Retina (tissue), 1 donor: Measurements from ENCODE around the gene AIRE.
"Not testable (repeated sequence)": the region's sequence is repeated elsewhere in the genome, so short reads cannot be mapped to it uniquely, and the experiment has no call there.

ENCODE experiments used
- DNase-seq: peaks from one replicate; pipeline ENCODE4 v3.0.0-alpha.2; 2016

Gene AIRE

GRCh38 chr21:44267655-44268142, 18.0 kb upstream of the AIRE start:
- no peak for DNase-seq

GRCh38 chr21:44269090-44269489, 16.6 kb upstream of the AIRE start:
- no peak for DNase-seq

- DNase-seq = no peak
These were observed 14.0 kb upstream of the AIRE start for GRCh38 chr21:44271558-44272283.

DNA sequence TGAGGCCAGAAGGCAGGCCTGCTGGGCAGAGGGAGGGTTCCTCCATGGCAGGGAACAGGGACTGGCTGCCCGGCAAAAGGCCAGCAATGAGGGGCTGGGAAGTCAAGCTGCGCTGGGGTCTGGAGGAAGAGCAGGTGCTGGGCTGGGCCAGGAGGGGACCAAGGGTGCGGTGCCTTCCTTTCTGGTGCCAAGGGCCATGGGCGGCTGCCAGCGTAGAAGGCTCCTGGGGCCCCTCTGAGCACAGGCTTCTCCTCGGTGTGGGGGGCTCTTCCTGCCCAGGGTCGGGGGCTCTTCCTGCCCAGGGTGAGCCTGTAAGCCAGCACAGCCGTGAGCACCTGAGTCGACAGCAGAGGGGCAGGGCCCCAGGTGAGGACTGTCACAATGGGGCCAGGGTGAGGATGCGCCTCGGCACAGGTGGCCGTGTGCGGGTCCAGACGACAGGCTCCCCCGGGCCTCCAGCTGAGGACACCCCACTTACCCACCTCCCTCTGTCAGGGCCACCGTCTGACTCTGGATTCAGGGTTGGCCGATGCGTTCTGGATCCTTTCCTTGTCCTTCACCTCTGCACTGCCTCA, 13.3 kb upstream of the AIRE start:
- DNase-seq = no peak

GRCh38 chr21:44273046-44273445, 12.6 kb upstream of the AIRE start:
- DNase-seq = no peak

GRCh38 chr21:44275041-44275440, 10.6 kb upstream of the AIRE start:
- DNase-seq = no peak

DNA sequence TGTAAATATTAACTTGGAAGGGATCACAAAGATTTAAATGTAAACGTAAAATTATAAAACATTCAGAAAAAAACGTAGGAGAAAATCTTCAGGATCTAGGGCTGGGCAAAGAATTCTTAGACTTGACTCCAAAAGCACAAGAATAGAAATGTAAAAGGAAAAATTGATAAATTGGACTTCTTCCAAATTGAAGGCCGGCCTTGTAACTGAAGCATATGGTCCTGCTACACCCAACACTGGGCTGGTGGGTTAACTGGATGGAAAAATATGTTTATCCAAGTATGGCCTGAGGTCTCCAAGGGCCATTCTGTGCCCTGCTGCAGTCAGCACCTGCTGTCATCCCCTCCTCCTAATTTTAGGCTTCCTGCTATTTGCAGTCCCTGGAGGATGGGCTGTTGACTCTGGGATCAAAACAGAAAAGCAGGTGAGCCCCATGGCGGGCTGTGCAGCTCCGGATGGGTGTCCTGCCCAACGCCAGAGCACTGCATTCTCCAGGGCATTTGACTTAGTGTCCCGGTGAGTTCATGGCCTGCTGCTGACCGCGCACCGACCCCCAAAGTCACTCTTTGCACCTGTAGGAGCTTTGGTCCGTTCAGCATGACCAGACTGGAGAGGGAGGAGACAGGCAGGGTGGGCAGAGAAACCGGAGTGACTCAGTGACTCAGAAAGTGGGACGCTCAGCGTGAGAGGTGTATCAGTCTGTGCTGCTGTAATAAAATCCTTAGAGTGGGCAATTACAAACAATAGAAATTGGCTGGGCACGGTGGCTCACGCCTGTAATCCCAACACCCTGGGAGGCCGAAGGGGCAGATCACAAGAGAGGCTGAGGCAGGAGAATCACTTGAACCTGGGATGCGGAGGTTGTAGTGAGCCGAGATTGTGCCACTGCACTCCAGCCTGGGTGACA, 6.1 kb upstream of the AIRE start:
- no peak for DNase-seq

DNA sequence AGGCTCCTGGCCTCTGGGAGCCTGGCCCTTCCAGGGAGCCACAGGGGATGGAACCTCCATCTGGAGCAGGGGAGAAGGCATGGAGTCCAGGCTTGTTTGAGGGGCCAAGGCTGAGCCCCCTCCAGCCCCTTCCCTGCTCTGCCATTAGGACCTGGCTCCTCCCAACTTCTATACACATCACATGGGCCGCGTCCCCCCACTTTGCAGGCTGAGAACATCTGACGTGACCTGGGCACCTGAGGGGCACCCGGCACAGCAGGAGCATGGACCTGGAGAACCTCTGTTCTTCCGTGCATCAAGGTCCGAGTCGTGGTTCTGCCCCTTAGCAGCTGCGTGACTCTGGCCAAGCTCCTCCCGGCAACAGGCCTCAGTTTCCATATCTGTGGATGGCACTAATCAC, 3.9 kb upstream of the AIRE start:
- DNase-seq = no peak

- DNase-seq = no peak
These were observed 3.3 kb upstream of the AIRE start for GRCh38 chr21:44282370-44282769.

DNA sequence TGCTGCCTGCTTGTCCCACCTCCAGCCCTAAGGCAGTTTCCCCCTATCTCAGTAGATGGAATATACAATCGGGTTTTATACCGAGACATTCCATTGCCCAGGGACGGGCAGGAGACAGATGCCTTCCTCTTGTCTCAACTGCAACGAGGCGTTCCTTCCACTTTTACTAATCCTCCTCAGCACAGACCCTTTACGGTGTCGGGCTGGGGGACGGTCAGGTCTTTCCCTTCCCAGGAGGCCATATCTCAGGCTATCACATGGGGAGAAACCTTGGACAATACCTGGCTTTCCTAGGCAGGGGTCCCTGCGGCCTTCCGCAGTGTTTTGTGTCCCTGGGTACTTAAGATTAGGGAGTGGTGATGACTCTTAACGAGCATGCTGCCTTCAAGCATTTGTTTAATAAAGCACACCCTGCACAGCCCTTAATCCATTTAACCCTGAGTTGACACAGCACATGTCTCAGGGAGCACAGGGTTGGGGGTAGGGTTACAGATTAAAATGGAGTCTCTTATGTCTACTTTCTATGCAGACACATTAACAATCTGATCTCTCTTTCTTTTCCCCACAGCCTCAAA, 2.4 kb upstream of the AIRE start:
- not testable (repeated sequence) for DNase-seq

DNA sequence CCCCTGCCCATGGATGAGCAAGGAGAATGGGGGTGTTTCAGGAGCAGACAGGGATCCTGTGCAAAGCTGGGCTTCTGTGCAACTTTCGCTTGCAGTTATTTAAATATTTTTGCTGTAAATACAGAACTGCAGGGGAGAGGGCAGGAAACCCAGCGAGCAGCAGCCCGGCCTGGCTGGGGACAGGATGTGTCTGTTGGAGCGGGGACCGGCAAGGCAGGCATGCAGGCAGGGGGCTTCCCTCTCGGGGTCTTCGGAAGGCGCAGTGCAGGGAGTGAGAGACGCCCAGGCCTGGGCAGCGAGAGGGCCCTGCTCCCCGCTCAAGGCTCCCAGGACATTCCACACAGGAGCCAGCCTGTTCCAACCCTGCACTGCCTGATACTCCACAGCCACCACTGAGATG, 1.7 kb upstream of the AIRE start:
- DNase-seq = no peak

GRCh38 chr21:44286086-44286715, 525 bp downstream of the AIRE start:
- peak; percentile 1 for DNase-seq

DNA sequence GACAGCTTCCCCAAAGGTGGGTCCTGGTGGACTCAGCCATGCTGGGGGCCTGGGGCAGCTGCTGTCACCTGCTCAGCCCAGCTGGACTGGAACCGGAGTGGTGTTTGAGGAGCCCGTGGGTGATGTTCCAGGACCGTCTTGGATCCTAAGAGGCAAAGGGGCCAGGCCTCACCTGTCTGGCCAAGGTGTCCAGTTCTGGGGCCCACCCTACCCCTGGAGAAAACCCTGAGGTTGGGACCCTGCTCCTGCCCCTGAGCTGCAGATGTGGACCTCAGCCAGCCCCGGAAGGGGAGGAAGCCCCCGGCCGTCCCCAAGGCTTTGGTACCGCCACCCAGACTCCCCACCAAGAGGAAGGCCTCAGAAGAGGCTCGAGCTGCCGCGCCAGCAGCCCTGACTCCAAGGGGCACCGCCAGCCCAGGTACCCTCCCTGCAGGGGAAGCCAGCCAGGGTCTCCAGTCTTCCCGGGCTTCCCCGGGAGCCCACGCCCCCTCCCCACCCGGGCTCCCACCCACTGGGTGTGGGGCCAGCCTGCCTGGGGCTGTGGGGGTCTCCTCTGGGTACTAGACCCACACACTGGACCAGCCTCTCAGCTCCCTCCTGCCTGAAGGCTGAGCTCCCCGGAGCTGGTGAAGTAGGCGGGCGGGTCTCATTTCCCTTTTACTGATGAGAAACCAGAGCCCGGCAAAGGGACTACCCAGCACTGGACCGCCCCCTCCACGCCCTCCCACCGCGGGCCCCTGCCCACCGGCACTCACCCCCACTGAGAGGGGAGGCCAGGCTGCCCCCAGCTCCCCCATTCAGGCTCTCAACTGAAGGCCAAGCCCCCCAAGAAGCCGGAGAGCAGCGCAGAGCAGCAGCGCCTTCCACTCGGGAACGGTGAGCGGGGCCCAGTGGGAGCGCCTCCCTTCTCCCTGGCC, 1.3 kb downstream of the AIRE start:
- peak; percentile 7 for DNase-seq

DNA sequence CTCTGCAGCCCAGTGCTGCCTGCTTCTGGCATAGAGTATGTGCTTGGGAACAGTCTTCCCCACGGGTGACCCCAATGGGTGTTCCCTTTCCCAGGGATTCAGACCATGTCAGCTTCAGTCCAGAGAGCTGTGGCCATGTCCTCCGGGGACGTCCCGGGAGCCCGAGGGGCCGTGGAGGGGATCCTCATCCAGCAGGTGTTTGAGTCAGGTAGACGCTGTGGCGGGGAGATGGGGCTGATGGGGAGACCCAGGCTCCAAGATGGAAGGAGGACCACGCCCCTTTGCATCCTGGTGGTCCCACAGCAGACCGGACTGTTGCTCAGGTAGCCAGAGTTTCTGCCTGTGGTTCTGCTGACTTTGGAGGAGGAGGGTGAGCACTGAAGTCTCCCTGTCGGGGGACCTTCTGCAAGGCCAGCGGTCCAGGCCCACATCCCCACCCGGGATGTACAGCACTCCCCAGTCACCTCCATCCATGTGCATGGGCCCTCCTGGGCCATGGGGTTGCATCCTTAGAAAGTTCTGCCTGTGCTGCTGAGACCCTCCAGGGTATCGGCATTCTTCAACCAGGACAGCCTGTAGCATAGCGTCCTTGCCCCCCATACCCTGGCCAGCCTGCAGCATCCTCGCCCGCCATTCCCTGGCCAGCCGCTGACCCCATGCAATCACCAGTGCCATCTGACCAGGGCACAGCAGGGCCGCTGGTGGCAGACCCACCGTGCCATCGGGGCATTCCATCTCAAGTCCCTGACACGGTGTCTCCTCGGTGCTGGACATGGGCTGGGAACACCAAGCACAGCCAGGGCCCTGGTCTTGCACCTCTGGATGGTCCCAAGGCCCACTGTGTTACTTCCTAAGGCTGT, 2.8 kb downstream of the AIRE start:
- no peak for DNase-seq

DNA sequence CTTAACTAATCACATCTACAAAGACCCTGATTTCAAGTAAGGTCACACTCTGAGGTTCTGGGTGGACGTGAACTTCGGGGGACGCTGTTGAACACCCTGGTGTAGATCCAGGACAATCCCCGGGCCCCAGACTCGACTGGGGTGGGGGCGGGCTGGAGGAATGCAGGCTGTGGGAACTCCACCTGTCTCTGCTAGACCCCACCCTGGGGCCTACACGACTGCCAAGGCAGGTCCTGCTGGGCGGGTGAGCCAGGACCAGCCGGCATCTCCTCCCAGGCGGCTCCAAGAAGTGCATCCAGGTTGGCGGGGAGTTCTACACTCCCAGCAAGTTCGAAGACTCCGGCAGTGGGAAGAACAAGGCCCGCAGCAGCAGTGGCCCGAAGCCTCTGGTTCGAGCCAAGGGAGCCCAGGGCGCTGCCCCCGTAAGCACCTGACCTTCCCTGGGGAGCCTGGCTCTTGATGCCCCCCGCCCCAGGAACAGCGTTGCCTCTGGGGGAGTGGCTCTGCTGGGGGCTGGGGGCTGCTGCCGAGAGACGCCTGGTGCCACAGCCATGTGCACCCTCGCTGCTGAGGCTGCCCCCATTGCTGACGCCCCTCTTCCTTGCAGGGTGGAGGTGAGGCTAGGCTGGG, 3.8 kb downstream of the AIRE start:
- DNase-seq = no peak

DNA sequence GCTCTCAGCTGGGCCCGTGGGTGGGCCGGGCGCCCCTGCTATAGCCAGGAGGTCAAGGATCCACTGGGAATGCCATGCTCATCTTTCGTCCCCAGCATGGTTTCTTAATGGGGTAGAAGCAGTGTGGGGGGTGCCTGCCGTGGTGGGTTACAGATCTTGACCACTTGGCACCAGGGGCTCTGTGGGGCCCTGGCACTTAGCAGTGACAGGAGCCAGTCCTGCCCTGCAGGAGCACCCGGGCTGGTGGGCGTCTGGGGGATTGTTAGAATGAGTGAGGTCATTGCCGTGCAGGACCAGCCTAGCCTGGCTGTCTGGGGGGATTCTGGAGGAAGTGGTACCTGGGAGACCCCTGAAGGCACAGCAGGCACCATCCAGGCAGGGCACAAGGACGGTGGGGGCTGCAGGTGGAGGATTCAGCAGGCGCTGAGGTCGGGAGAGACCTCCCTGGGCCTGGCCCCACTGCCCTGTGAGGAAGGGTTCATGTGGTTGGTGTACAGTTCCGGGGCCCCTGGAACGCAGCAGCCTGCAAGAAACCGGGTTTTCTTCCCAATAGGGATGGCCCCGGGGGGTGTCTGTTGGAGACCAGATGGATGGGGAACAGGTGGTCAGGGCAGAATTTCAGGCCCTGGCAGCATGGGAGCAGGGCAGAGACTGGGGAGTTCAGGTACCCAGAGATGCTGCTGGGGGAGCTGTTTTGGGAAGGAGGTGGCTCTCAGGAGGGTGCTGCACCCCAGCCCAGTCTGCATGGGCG, 4.8 kb downstream of the AIRE start:
- DNase-seq = no peak

DNA sequence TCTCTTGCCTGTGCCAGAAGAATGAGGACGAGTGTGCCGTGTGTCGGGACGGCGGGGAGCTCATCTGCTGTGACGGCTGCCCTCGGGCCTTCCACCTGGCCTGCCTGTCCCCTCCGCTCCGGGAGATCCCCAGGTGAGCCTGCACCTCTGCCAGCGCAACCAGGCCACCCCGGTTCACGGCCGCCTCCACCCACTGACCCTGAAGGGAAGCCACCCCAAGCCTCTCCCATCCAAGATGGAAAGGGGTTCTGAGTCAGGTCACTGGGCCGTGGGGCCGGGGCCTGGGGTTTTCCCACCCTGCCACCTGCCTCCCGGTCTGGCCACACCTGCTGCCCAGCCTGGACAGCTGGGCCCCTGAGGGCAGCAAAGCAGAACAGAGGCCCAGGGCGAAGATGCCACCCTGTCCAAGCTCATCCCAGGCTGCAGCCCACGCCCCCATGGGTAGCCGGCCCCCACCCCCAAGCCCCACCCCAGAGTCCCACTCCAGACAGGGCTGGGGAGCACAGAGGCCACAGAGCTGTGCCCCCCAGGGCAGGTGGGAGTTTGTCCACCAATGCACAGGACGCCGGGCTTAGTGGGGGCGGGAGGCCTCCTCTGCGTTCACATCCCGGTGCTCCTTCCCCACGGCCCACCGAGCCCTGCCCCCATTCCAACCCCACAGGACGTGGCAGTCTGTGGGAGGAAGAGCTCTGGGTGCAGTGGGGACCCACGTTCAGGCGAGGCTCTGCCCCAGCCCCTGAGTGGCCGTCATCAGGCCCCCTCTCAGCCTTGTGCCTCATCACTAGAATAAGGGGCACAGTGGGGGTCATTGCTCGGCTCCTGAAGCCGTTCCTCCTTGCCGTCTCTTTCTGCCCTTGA, 5.6 kb downstream of the AIRE start:
- no peak for DNase-seq
